Measurements from ENCODE around the gene JPH4. TPM values are rescaled to one million over a fixed set of nuclear protein-coding genes. Genes with fewer than 3 reads are reported as not detected.

JPH4 gene
- total RNA-seq, 4 donors from 2014 or later: 0.09 TPM; not detected in 3

GRCh38 chr14:23569443-23570151, 9.0 kb downstream of the JPH4 start:
- in situ Hi-C loops (cut with MboI; ENCODE audit: low sequenced_read_pairs in 4 of 4) (loop anchor here in 3 of 4 donors (10.0 to 25.0 kb wide), 3 partner anchors 232 to 982 kb away; partner anchors contain the start of genes ABHD4 (in 1 of the 3), DAD1 (in 1 of the 3) and PABPN1 (in 1 of the 3)), intact Hi-C loops (cut with DNase I; ENCODE audit: low total_unique reads) (no loop called here)
- peak in 1 of 2 donors; percentile 5 for DNase-seq

DNA sequence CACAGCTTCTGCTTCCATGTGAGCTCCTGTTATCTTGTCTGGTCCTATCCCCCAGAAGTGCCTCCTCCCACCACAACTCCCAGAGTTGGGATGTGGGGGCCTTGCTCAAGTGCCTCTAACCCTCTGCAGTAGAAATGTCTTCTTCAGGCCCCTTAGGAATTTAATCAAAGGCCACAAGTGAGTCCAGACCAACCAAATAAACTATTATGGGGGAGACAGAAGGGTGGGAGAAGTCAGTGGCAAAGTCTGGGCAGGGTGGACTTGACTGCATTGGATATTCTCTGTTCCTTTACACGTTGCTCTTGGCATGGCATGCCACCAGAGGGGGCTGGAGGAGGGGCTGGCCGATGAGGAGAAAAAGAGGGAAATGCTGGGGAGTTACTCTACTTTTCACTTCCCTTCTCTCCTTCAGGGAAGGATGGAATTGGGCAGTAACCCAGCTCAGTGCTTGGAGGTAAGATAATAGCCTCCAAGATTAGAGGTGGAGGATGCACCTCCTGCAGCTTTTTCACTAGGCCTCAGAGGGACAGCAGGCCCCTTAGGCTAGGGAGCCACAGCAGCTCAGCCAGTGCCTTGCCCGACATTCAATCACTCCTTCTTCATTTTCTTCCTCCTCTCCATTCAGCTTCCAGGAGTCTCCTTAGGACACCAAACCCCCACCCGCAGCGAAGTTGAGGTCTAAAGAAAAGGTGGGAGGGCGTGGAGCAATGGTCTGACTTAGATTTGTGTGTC, 9.8 kb downstream of the JPH4 start:
- ATAC-seq (no peak), DNase-seq (peak in 1 of 2 donors; percentile 27)
- Histone ChIP-seq H3K36me3 (no peaks in the 10 kb centered on the region), H3K27ac (no peak overlapping the region), H3K4me1 (no peaks in the 10 kb centered on the region), H3K9me3 (no peaks in the 10 kb centered on the region), H3K27me3 (peaks cover 0 to 6% (median 0%) of the 10 kb centered on the region in 3 donors), H3K4me3 (no peak overlapping the region)
- in situ Hi-C loops (cut with MboI; ENCODE audit: low sequenced_read_pairs in 4 of 4) (loop anchor here in 3 of 4 donors (10.0 to 25.0 kb wide), 3 partner anchors 231 to 981 kb away; partner anchors contain the start of genes ABHD4 (in 1 of the 3), DAD1 (in 1 of the 3) and PABPN1 (in 1 of the 3)), intact Hi-C loops (cut with DNase I; ENCODE audit: low total_unique reads) (no loop called here)
- TF ChIP-seq CTCF (IDR thresholded peaks at IDR 0.05 in 4 of 5, conservative IDR thresholded peaks at IDR 0.05 in 1 of 5): no peak
- no peak for TF ChIP-seq POLR2A (IDR thresholded peaks at IDR 0.05)

More at GRCh38 chr14:23569443-23570151, 9.0 kb downstream of the JPH4 start:
- ATAC-seq: no peak
- peaks cover 0 to 11% (median 0%) of the 10 kb centered on the region in 3 donors for H3K27me3 ChIP-seq
- no peak overlapping the region for H3K4me3 ChIP-seq
- no peaks in the 10 kb centered on the region for H3K36me3 ChIP-seq
- TF ChIP-seq CTCF (IDR thresholded peaks at IDR 0.05 in 4 of 5, conservative IDR thresholded peaks at IDR 0.05 in 1 of 5) (no peak), POLR2A (IDR thresholded peaks at IDR 0.05) (no peak)
- no peaks in the 10 kb centered on the region for H3K9me3 ChIP-seq
- H3K4me1 ChIP-seq: no peaks in the 10 kb centered on the region
- H3K27ac ChIP-seq: no peak overlapping the region

- Histone ChIP-seq H3K4me3 (peak overlapping the region; percentile 64 to 83 (median 70)), H3K9me3 (no peaks in the 10 kb centered on the region), H3K4me1 (no peaks in the 10 kb centered on the region), H3K27ac (peak overlapping the region in 3 of 4 donors; percentile 30 to 69 (median 60)), H3K27me3 (peaks cover 0 to under 1% (median 0%) of the 10 kb centered on the region in 3 donors), H3K36me3 (no peaks in the 10 kb centered on the region)
- TF ChIP-seq CTCF (IDR thresholded peaks at IDR 0.05 in 4 of 5, conservative IDR thresholded peaks at IDR 0.05 in 1 of 5): no peak
- TF ChIP-seq POLR2A (IDR thresholded peaks at IDR 0.05): no peak
- peak in 1 of 2 donors; percentile 8 for DNase-seq
- intact Hi-C loops (cut with DNase I; ENCODE audit: low total_unique reads): no loop called here
- in situ Hi-C loops (cut with MboI; ENCODE audit: low sequenced_read_pairs in 4 of 4): loop anchor here in 3 of 4 donors (10.0 to 25.0 kb wide), 3 partner anchors 231 to 981 kb away; partner anchors contain the start of genes ABHD4 (in 1 of the 3), DAD1 (in 1 of the 3) and PABPN1 (in 1 of the 3)
- no peak for ATAC-seq
Observed at GRCh38 chr14:23568021-23568599, 10.5 kb downstream of the JPH4 start.

- Histone ChIP-seq H3K27me3 (no peaks in the 10 kb centered on the region), H3K36me3 (no peaks in the 10 kb centered on the region), H3K4me3 (peak within 1 kb of the TSS; percentile 64 to 83 (median 70)), H3K27ac (peak within 1 kb of the TSS; percentile 30 to 69 (median 62)), H3K4me1 (no peaks in the 10 kb centered on the region), H3K9me3 (no peaks in the 10 kb centered on the region)
- in situ Hi-C loops (cut with MboI; ENCODE audit: low sequenced_read_pairs in 4 of 4): loop anchor here in 3 of 4 donors (10.0 to 25.0 kb wide), 3 partner anchors 230 to 980 kb away; partner anchors contain the start of genes ABHD4 (in 1 of the 3), DAD1 (in 1 of the 3) and PABPN1 (in 1 of the 3)
- DNase-seq: peak; percentile 54 to 55
- TF ChIP-seq CTCF (IDR thresholded peaks at IDR 0.05 in 4 of 5, conservative IDR thresholded peaks at IDR 0.05 in 1 of 5) (no peak), POLR2A (IDR thresholded peaks at IDR 0.05) (no peak)
- ATAC-seq: peak; percentile 44 to 57
- intact Hi-C loops (cut with DNase I; ENCODE audit: low total_unique reads): no loop called here
Observed at GRCh38 chr14:23567186-23568020, 11.2 kb downstream of the JPH4 start, which contains the start of gene AP1G2. Gene AP1G2 (minus strand): TSS chr14:23567791. CDS start chr14:23567314, 477 bp downstream.

All from gastrocnemius medialis (tissue), 4 donors.